GM23248 (cell line): ENCODE measurements around the gene ITFG1. TPM values are rescaled to one million over a fixed set of nuclear protein-coding genes. Genes with fewer than 3 reads are reported as not detected.
A peak's percentile ranks its signal among the peaks of the same experiment; 100 is the strongest.
"Not testable (repeated sequence)": the region's sequence is repeated elsewhere in the genome, so short reads cannot be mapped to it uniquely, and the experiment has no call there.

ENCODE experiments used
- DNase-seq: peaks from one replicate; pipeline ENCODE4 v3.0.0-alpha.2; 2015
- H2AFZ ChIP-seq: fragments of 200-600 bp; sonication (generic); 2 replicates; pipeline ENCODE4 v1.6.1; 2016; ENCODE audit warnings: antibody characterized with exemption
- H3F3A ChIP-seq: fragments of 200-600 bp; sonication (generic); 2 replicates; pipeline ENCODE4 v1.6.1; 2016; ENCODE audit warnings: mild to moderate bottlenecking, antibody characterized with exemption, mixed run types; ENCODE audit not compliant: insufficient read depth
- H3K27ac ChIP-seq: fragments of 200-600 bp; sonication (generic); 2 replicates; pipeline ENCODE4 v1.5.1; 2016; ENCODE audit warnings: mild to moderate bottlenecking
- H3K27me3 ChIP-seq: fragments of 200-600 bp; sonication (generic); replicated peaks from 2 replicates; pipeline ENCODE4 v1.6.1; 2016; ENCODE audit warnings: mild to moderate bottlenecking; ENCODE audit not compliant: insufficient read depth
- H3K36me3 ChIP-seq: fragments of 200-600 bp; sonication (generic); 2 replicates; pipeline ENCODE4 v1.6.1; 2016; ENCODE audit warnings: low read depth, mild to moderate bottlenecking
- H3K4me1 ChIP-seq: fragments of 200-600 bp; sonication (generic); 2 replicates; pipeline ENCODE4 v1.6.1; 2016; ENCODE audit warnings: mild to moderate bottlenecking; ENCODE audit not compliant: insufficient read depth
- H3K4me2 ChIP-seq: fragments of 200-600 bp; sonication (generic); one replicate; pipeline ENCODE4 v1.6.1; 2016; ENCODE audit warnings: mild to moderate bottlenecking; ENCODE audit not compliant: unreplicated experiment
- H3K4me3 ChIP-seq: fragments of 200-600 bp; sonication (generic); 2 replicates; pipeline ENCODE4 v1.5.1; 2016; ENCODE audit warnings: mild to moderate bottlenecking
- H3K79me2 ChIP-seq: fragments of 200-600 bp; sonication (generic); 2 replicates; pipeline ENCODE4 v1.6.1; 2016; ENCODE audit warnings: mild to moderate bottlenecking; ENCODE audit not compliant: insufficient read depth
- H3K9ac ChIP-seq: fragments of 200-600 bp; sonication (generic); 2 replicates; pipeline ENCODE4 v1.6.1; 2016; ENCODE audit warnings: mild to moderate bottlenecking
- H3K9me2 ChIP-seq: fragments of 200-600 bp; sonication (generic); 2 replicates; pipeline ENCODE4 v1.6.1; 2016; ENCODE audit warnings: mixed run types, mild to moderate bottlenecking, moderate library complexity; ENCODE audit not compliant: insufficient read depth
- H3K9me3 ChIP-seq: fragments of 200-600 bp; sonication (generic); one replicate; pipeline ENCODE4 v1.6.1; 2017; ENCODE audit warnings: low read depth
- H4K20me1 ChIP-seq: fragments of 200-600 bp; sonication (generic); 2 replicates; pipeline ENCODE4 v1.6.0; 2016; ENCODE audit not compliant: insufficient read depth
- EZH2 ChIP-seq: fragments of 200-600 bp; sonication (generic); IDR thresholded peaks from 2 replicates; pipeline ENCODE4 v1.6.1; 2018; ENCODE audit warnings: antibody characterized with exemption, mild to moderate bottlenecking; ENCODE audit not compliant: insufficient read depth, poor library complexity, severe bottlenecking
- EZH2phosphoT487 ChIP-seq: fragments of 200-600 bp; sonication (generic); IDR thresholded peaks from 2 replicates; pipeline ENCODE4 v1.6.1; 2018; ENCODE audit warnings: antibody characterized with exemption, moderate library complexity, mild to moderate bottlenecking, low read depth; ENCODE audit not compliant: insufficient read depth
- WGBS, 2 experiments: methylation state at CpG; one replicate each; pipeline ENCODE4 v1.1.6; 2015 to 2017; ENCODE audit warnings: low lambda C conversion rate in 2 of 2, low coverage in 1 of 2; ENCODE audit errors: missing lambda C conversion rate in 2 of 2; 5-methylcytosine and 5-hydroxymethylcytosine counted together
- in situ Hi-C: fragments of 300-500 bp; cut with MboI; formaldehyde crosslinking; loops from 2 replicates; pipeline ENCODE4 v1.15.0; 2020
- polyA plus RNA-seq: library from polyadenylated mRNA; unstranded; fragments of >200 nt; fragmentation: Nextera tagmentation; extraction: Ambion mirVana; gene quantifications from 2 replicates; pipeline ENCODE4 v1.2.1, GENCODE V29; 2016
- total RNA-seq: library from RNA; depleted of rRNA; stranded (reverse); fragments of >200 nt; shearing (Covaris generic); gene quantifications from 2 replicates; pipeline ENCODE4 v1.2.3, GENCODE V29; 2014

The ITFG1 gene
- total and polyA plus RNA-seq, 2 experiments from 2014 or later, result 78.2 to 111 TPM

DNA sequence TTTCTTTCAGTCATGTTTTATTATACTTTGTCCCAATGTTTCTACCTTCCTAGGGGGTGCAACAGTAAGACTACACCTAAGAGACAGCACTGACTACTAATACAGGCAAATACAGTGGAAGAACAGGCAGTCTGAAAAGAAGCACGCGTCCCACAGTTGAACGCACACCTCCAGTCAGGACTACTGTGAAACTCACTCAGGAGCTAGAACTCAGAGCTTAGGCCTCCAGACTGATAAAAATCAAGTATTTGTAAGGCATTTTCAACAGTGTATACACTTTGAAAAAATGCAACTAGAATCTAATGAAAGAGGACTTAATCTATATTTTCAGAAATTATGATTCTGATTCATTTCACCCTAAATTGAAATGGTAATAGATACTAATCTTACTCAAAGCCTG lies 14.4 kb downstream of the ITFG1 start:
- TF ChIP-seq EZH2phosphoT487, result no peak
- no peak for TF ChIP-seq EZH2
- no peak overlapping the region for H2AFZ ChIP-seq
- no peak overlapping the region for H3K9ac ChIP-seq
- in situ Hi-C loops, result no loop called here
- H3K9me2 ChIP-seq, result no peaks in the 10 kb centered on the region
- no peak overlapping the region for H3K4me3 ChIP-seq
- H4K20me1 ChIP-seq, result no peaks in the 10 kb centered on the region
- H3K4me2 ChIP-seq, result no peak overlapping the region
- H3K4me1 ChIP-seq, result no peaks in the 10 kb centered on the region
- no peaks in the 10 kb centered on the region for H3F3A ChIP-seq
- no peaks in the 10 kb centered on the region for H3K27me3 ChIP-seq
- peaks cover 15% of the 10 kb centered on the region; the same call in 1 of the 2 replicates for H3K36me3 ChIP-seq
- DNase-seq, result no peak
- no peaks in the 10 kb centered on the region for H3K9me3 ChIP-seq
- WGBS, 2 experiments, result 95 to 99% methylated on average over 3 of the region's 3 CpGs
- H3K27ac ChIP-seq, result no peak overlapping the region
- no peaks in the 10 kb centered on the region for H3K79me2 ChIP-seq

GRCh38 chr16:47442884-47443283 lies 18.0 kb downstream of the ITFG1 start:
- H3K27ac ChIP-seq, H3K4me1 ChIP-seq, H3K9me3 ChIP-seq, H3K4me3 ChIP-seq, H3K36me3 ChIP-seq, H3K27me3 ChIP-seq, in situ Hi-C loops, H2AFZ ChIP-seq, H3K9me2 ChIP-seq, H3K9ac ChIP-seq, DNase-seq, H3F3A ChIP-seq, H4K20me1 ChIP-seq, H3K4me2 ChIP-seq: not testable (repeated sequence)
- peaks cover 11% of the 10 kb centered on the region; the same call in 1 of the 2 replicates for H3K79me2 ChIP-seq

DNA sequence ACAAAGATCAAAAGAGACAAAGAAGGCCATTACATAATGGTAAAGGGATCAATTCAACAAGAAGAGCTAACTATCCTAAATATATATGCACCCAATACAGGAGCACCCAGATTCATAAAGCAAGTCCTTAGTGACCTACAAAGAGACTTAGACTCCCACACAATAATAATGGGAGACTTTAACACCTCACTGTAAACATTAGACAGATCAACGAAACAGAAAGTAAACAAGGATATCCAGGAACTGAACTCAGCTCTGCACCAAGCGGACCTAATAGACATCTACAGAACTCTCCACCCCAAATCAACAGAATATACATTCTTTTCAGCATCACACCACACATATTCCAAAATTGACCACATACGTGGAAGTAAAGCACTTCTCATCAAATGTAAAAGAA lies 20.8 kb downstream of the ITFG1 start:
- H3F3A ChIP-seq, DNase-seq, H3K4me3 ChIP-seq, H3K27me3 ChIP-seq, H3K4me1 ChIP-seq, H3K27ac ChIP-seq, H3K9ac ChIP-seq, in situ Hi-C loops, H3K4me2 ChIP-seq, H4K20me1 ChIP-seq, H3K36me3 ChIP-seq, H3K9me3 ChIP-seq, H2AFZ ChIP-seq, H3K9me2 ChIP-seq: not testable (repeated sequence)
- WGBS, 2 experiments, result 95 to 96% methylated on average over 3 of the region's 3 CpGs
- peaks cover 14% of the 10 kb centered on the region; the same call in 1 of the 2 replicates for H3K79me2 ChIP-seq

DNA sequence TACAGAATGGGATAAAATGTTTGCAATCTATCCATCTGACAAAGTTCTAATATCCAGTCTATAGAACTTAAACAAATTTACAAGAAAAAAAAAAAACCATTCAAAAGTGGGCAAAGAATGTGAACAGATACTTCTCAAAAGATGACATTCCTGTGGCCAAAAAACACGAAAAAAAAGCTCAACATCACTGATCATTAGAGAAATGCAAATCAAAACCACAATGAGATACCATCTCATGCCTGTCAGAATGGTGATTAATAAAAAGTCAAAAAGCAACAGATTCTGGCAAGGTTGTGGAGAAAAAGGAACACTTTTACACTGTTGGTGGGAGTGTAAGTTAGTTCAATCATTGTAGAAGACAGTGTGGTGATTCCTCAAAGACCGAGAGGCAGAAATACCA lies 26.6 kb downstream of the ITFG1 start:
- H3K36me3 ChIP-seq, H3K9ac ChIP-seq, in situ Hi-C loops, H3F3A ChIP-seq, H3K4me2 ChIP-seq, H4K20me1 ChIP-seq, H3K27me3 ChIP-seq, H3K9me3 ChIP-seq, H3K27ac ChIP-seq, H2AFZ ChIP-seq, H3K4me1 ChIP-seq, DNase-seq, H3K9me2 ChIP-seq, H3K4me3 ChIP-seq: not testable (repeated sequence)
- WGBS, 2 experiments, result 70 to 80% methylated on average over 2 of the region's 2 CpGs
- H3K79me2 ChIP-seq, result 0 out of 2 replicates have a peak, but pooled peaks cover 16% of the 10 kb centered on the region

DNA sequence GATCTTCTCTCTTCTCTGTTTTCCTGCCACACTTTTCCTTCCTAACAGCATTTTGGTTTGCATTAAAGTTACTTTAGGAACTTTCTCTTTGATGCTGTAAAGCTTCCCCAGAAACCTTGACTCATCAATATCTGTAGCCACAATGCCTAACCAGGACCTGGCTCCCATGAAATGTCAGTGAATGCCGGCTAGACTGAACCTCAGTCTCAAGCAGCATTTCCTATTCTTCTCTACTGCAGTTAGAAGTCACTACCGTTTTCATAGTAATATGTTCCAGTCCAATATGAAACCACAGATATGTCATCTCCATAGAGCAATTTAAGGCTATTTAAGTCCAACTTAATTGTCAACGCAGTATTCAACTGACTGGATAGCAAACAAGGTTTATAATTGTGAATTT lies 28.9 kb downstream of the ITFG1 start:
- TF ChIP-seq EZH2phosphoT487 (no peak), EZH2 (no peak)
- in situ Hi-C loops, result no loop called here

More for the DNA sequence above, 28.9 kb downstream of the ITFG1 start:
- no peak overlapping the region for H3K9ac ChIP-seq
- no peaks in the 10 kb centered on the region for H4K20me1 ChIP-seq
- H3F3A ChIP-seq, result no peaks in the 10 kb centered on the region
- peak; percentile 13 for DNase-seq
- H3K27me3 ChIP-seq, result no peaks in the 10 kb centered on the region
- no peak overlapping the region for H2AFZ ChIP-seq
- H3K36me3 ChIP-seq, result peaks cover 16% of the 10 kb centered on the region
- 0 out of 2 replicates have a peak, but pooled peaks cover 13% of the 10 kb centered on the region for H3K79me2 ChIP-seq
- no peak overlapping the region for H3K4me2 ChIP-seq
- 34 to 37% methylated on average over 3 of the region's 3 CpGs for WGBS, 2 experiments
- no peaks in the 10 kb centered on the region for H3K4me1 ChIP-seq
- no peak overlapping the region for H3K27ac ChIP-seq
- no peaks in the 10 kb centered on the region for H3K9me3 ChIP-seq
- H3K9me2 ChIP-seq, result no peaks in the 10 kb centered on the region
- H3K4me3 ChIP-seq, result no peak overlapping the region
